ENCODE measurements around the gene POLE. TPM values are rescaled to one million over a fixed set of nuclear protein-coding genes. Genes with fewer than 3 reads are reported as not detected.

The POLE gene
- 100 to 1,000 TPM; 115 to 121 TPM for total RNA-seq

GRCh38 chr12:132687211-132688164 is at the start of gene POLE, which contains the start of gene PXMP2:
Gene POLE, minus strand, starts transcription at chr12:132687342. Its CDS starts 27 bp downstream, at chr12:132687315.
Gene PXMP2, plus strand, starts transcription at chr12:132687587. Its CDS starts 84 bp downstream, at chr12:132687671.
- ATAC-seq (peak; percentile 92), DNase-seq (peak; percentile 98)
- Mint-ChIP-seq H3K4me1 (ENCODE audit: low read depth) (peaks cover 17% of the 10 kb centered on the region), H3K4me3 (peak within 1 kb of the TSS; percentile 76), H3K9me3 (no peaks in the 10 kb centered on the region), H3K27ac (peak within 1 kb of the TSS; percentile 82), H3K27me3 (no peaks in the 10 kb centered on the region), H3K36me3 (ENCODE audit: low read depth) (peaks cover 25% of the 10 kb centered on the region)
- intact Hi-C loops (cut with micrococcal nuclease): loop anchor here (2.0 kb wide), 1 partner anchor 23 kb away; the partner anchor contains the start of gene PGAM5
- TF ChIP-seq CTCF (IDR thresholded peaks at IDR 0.05): no peak
- CTCF ChIA-PET: no interaction called here
- POLR2A ChIA-PET: interaction anchor here (0.6 to 2.3 kb wide), 6 partner anchors 9 to 1932 kb away, joined by 3 to 13 read pairs (median 4); partner anchors contain the start of gene PGAM5

- peaks cover 85% of the 10 kb centered on the region for H3K36me3 Mint-ChIP-seq (ENCODE audit: low read depth)
- DNase-seq: no peak
- no peak overlapping the region for H3K4me3 Mint-ChIP-seq
- no peaks in the 10 kb centered on the region for H3K9me3 Mint-ChIP-seq
- ChIA-PET CTCF (no interaction called here), POLR2A (no interaction called here)
- ATAC-seq: no peak
- intact Hi-C loops (cut with micrococcal nuclease): no loop called here
- no peak for TF ChIP-seq CTCF (IDR thresholded peaks at IDR 0.05)
- H3K4me1 Mint-ChIP-seq (ENCODE audit: low read depth): no peaks in the 10 kb centered on the region
- no peak overlapping the region for H3K27ac Mint-ChIP-seq
- no peaks in the 10 kb centered on the region for H3K27me3 Mint-ChIP-seq
These were observed 49.8 kb upstream of the POLE start for GRCh38 chr12:132736913-132737312.

- TF ChIP-seq CTCF (IDR thresholded peaks at IDR 0.05): no peak
- Mint-ChIP-seq H3K36me3 (ENCODE audit: low read depth) (peaks cover 85% of the 10 kb centered on the region), H3K27ac (no peak overlapping the region), H3K9me3 (no peaks in the 10 kb centered on the region), H3K4me1 (ENCODE audit: low read depth) (no peaks in the 10 kb centered on the region), H3K4me3 (no peak overlapping the region), H3K27me3 (no peaks in the 10 kb centered on the region)
- ChIA-PET POLR2A (interaction anchor here (1.2 kb wide), 1 partner anchor 13 kb away, joined by 4 read pairs; no protein-coding TSS in a partner anchor), CTCF (no interaction called here)
- ATAC-seq (no peak), DNase-seq (no peak)
- intact Hi-C loops (cut with micrococcal nuclease): no loop called here
These were observed 49.2 kb upstream of the POLE start for GRCh38 chr12:132736378-132736777.

- no peak for ATAC-seq
- TF ChIP-seq CTCF (IDR thresholded peaks at IDR 0.05): no peak
- intact Hi-C loops (cut with micrococcal nuclease): no loop called here
- H3K4me3 Mint-ChIP-seq: no peak overlapping the region
- no peak overlapping the region for H3K27ac Mint-ChIP-seq
- no peaks in the 10 kb centered on the region for H3K4me1 Mint-ChIP-seq (ENCODE audit: low read depth)
- ChIA-PET POLR2A (interaction anchor here (1.2 kb wide), 1 partner anchor 12 kb away, joined by 4 read pairs; no protein-coding TSS in a partner anchor), CTCF (no interaction called here)
- H3K27me3 Mint-ChIP-seq: no peaks in the 10 kb centered on the region
- DNase-seq: no peak
- no peaks in the 10 kb centered on the region for H3K9me3 Mint-ChIP-seq
- peaks cover 81% of the 10 kb centered on the region for H3K36me3 Mint-ChIP-seq (ENCODE audit: low read depth)
These were observed 48.4 kb upstream of the POLE start for GRCh38 chr12:132735496-132735895.

GRCh38 chr12:132734206-132734605 is 47.1 kb upstream of the POLE start:
- intact Hi-C loops (cut with micrococcal nuclease): no loop called here
- ChIA-PET POLR2A (no interaction called here), CTCF (no interaction called here)
- Mint-ChIP-seq H3K4me1 (ENCODE audit: low read depth) (no peaks in the 10 kb centered on the region), H3K27me3 (no peaks in the 10 kb centered on the region), H3K36me3 (ENCODE audit: low read depth) (peaks cover 78% of the 10 kb centered on the region), H3K27ac (no peak overlapping the region), H3K9me3 (no peaks in the 10 kb centered on the region), H3K4me3 (no peak overlapping the region)
- DNase-seq (no peak), ATAC-seq (no peak)
- TF ChIP-seq CTCF (IDR thresholded peaks at IDR 0.05): no peak

All from activated CD8-positive, alpha-beta T cell treated with anti-CD3 and anti-CD28 coated beads for 36 hours (primary cell).